Measurements from ENCODE around the gene FRZB. TPM values are rescaled to one million over a fixed set of nuclear protein-coding genes. Genes with fewer than 3 reads are reported as not detected.

The FRZB gene
- total RNA-seq, 1 donor from 2014 or later = 42.5 TPM

DNA sequence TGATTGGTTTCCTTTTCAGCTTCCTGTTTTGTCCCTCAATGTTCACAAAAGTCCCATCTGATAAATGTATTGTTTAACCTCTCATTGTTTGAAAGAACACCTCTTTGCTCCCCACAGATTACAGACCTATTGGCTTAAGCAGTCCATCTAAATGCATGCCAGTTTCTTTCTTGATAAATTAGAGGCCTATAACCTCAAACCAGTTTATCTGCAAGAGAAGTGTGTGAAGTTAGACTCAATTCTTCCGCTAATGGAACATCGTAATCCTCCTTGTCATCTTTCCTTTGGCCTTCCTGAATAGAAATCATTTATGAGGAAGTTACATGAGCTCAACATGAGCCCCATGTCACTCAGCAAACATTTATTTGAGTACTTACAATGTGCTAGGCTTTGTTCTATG, 74.0 kb downstream of the FRZB start:
- peaks cover 0 to 5% of the 10 kb centered on the region in 2 donors for H3K4me1 ChIP-seq
- peak overlapping the region; percentile 45 to 63 for H3K27ac ChIP-seq
- no peak overlapping the region for H3K4me3 ChIP-seq
- no peaks in the 10 kb centered on the region for H3K9me3 ChIP-seq
- intact Hi-C loops (cut with DNase I) = loop anchor here (5.0 kb wide), 1 partner anchor 70 kb away; no protein-coding TSS in a partner anchor
- DNase-seq (ENCODE audit: low spot score in 2 of 2) = no peak
- no peaks in the 10 kb centered on the region for H3K27me3 ChIP-seq
- no peaks in the 10 kb centered on the region for H3K36me3 ChIP-seq
- TF ChIP-seq CTCF (IDR thresholded peaks at IDR 0.05) = no peak

DNA sequence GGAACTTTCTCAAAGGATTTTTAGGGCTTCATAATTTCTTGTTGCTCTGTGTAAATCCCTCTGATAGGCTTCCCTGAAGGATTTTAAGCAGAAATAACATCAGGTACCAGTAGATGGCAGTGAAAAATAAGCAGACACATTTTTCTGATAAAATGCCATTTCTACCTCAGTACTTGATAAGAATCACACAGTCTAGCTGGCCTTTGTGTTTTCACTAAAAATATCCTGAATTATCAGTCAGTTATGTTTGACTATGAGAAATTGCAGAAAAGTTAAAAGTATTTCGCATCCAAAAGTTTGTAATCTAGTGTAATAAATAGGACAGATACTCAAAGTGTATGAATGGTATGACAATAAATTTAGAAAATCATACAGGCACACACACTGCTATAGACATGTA, 81.7 kb downstream of the FRZB start:
- no peak overlapping the region for H3K4me3 ChIP-seq
- H3K36me3 ChIP-seq = peaks cover 0 to 4% of the 10 kb centered on the region in 2 donors
- H3K27me3 ChIP-seq = no peaks in the 10 kb centered on the region
- intact Hi-C loops (cut with DNase I) = loop anchor here (1.0 kb wide), 1 partner anchor 196 kb away; no protein-coding TSS in a partner anchor
- no peaks in the 10 kb centered on the region for H3K9me3 ChIP-seq
- H3K4me1 ChIP-seq = no peaks in the 10 kb centered on the region
- no peak overlapping the region for H3K27ac ChIP-seq
- TF ChIP-seq CTCF (IDR thresholded peaks at IDR 0.05) = peak; percentile 18 to 70 (median 54)
- DNase-seq (ENCODE audit: low spot score in 2 of 2) = no peak

- Histone ChIP-seq H3K27me3 (no peaks in the 10 kb centered on the region), H3K9me3 (no peaks in the 10 kb centered on the region), H3K27ac (no peak overlapping the region), H3K4me3 (no peak overlapping the region), H3K4me1 (no peaks in the 10 kb centered on the region), H3K36me3 (peaks cover 0 to 4% of the 10 kb centered on the region in 2 donors)
- intact Hi-C loops (cut with DNase I) = loop anchor here (1.0 kb wide), 1 partner anchor 196 kb away; no protein-coding TSS in a partner anchor
- TF ChIP-seq CTCF (IDR thresholded peaks at IDR 0.05) = no peak
- DNase-seq (ENCODE audit: low spot score in 2 of 2) = no peak
Measured at GRCh38 chr2:182784058-182784706, 82.3 kb downstream of the FRZB start.

Other genes with a start within 250 kb of the FRZB start
- 26.0 TPM for gene DNAJC10, start 150.4 kb downstream of the FRZB start, total RNA-seq
- gene NCKAP1, start 171.8 kb upstream of the FRZB start, total RNA-seq = 55.7 TPM
- 1.3 TPM for gene DUSP19, start 212.1 kb upstream of the FRZB start, total RNA-seq

Measured in ascending aorta (tissue), 2 donors.